GM12878 (cell line): ENCODE measurements around the gene RGS6. TPM values are rescaled to one million over a fixed set of nuclear protein-coding genes. Genes with fewer than 3 reads are reported as not detected.

Experiments used
- ATAC-seq: fragments of 200-7000 bp; cut with Tn5 transposase; 3 replicates; pipeline ENCODE4 v1.9.1; 2020; ENCODE audit warnings: mild to moderate bottlenecking, moderate library complexity
- BruUV-seq: library from RNA; stranded (reverse); fragments of 400-500 nt; replicated peaks from 2 replicates; lab custom pipeline; 2021; lab: Mats Ljungman, UMichigan
- CTCF ChIA-PET: fragments of 300-600 bp; sonication (Branson Sonifier 250); formaldehyde crosslinking; extraction: SDS; loops from one replicate; lab custom pipeline; 2021; ENCODE audit warnings: inconsistent platforms; lab: Yijun Ruan, JAX
- POLR2A ChIA-PET: fragments of 350-600 bp; formaldehyde crosslinking; extraction: SDS; loops from one replicate; lab custom pipeline; 2021; ENCODE audit warnings: inconsistent platforms; lab: Charles Lee
- RAD21 ChIA-PET: fragments of 300-600 bp; sonication (Branson Sonifier 250); formaldehyde crosslinking; loops from one replicate; lab custom pipeline; 2023; ENCODE audit warnings: antibody characterized with exemption; ENCODE audit not compliant: unreplicated experiment; lab: Charles Lee
- SMC1A ChIA-PET: fragments of 300-600 bp; sonication (Branson Sonifier 250); formaldehyde crosslinking; loops from one replicate; lab custom pipeline; 2023; ENCODE audit not compliant: unreplicated experiment, uncharacterized antibody; lab: Charles Lee
- DNase-seq: peaks from one replicate; pipeline ENCODE4 v3.0.0-alpha.2; 2011; ENCODE audit warnings: low read depth, low spot score
- FAIRE-seq: peaks from 3 replicates; lab custom pipeline; 2011; peaks lifted over from hg19 to GRCh38; lab: Jason Lieb, UNC
- H2AFZ ChIP-seq: 2 replicates; pipeline ENCODE4 v1.6.0; 2011; ENCODE audit warnings: low read depth, low read length, control low read depth; ENCODE audit not compliant: control insufficient read depth
- H3K27ac ChIP-seq: 2 replicates; pipeline ENCODE4 v1.5.1; 2011; ENCODE audit warnings: control low read depth; ENCODE audit not compliant: control insufficient read depth, insufficient read depth
- H3K27me3 ChIP-seq, 2 experiments: replicated peaks in 1 of 2; 2 replicates each; pipeline versions ENCODE4 v1.6.0 to v1.6.1; 2011; ENCODE audit warnings: low read length in 1 of 2; ENCODE audit not compliant: control insufficient read depth in 2 of 2, insufficient read depth in 2 of 2
- H3K36me3 ChIP-seq, 2 experiments: 2 replicates each; pipeline ENCODE4 v1.5.1; 2011; ENCODE audit warnings: low read length in 1 of 2; ENCODE audit not compliant: control insufficient read depth in 2 of 2, insufficient read depth in 2 of 2
- H3K4me1 ChIP-seq: 2 replicates; pipeline ENCODE4 v1.6.1; 2011; ENCODE audit warnings: mild to moderate bottlenecking, low read length, moderate library complexity, mixed read lengths; ENCODE audit not compliant: control insufficient read depth, insufficient read depth
- H3K4me2 ChIP-seq: 2 replicates; pipeline ENCODE4 v1.6.0; 2011; ENCODE audit warnings: control low read depth; ENCODE audit not compliant: control insufficient read depth, insufficient read depth
- H3K4me3 ChIP-seq: fragments of 200-600 bp; sonication (generic); 2 replicates; pipeline ENCODE4 v1.5.1; 2016
- H3K79me2 ChIP-seq: 2 replicates; pipeline ENCODE4 v1.6.0; 2011; ENCODE audit warnings: low read length; ENCODE audit not compliant: control insufficient read depth, insufficient read depth
- H3K9ac ChIP-seq: 2 replicates; pipeline ENCODE4 v1.8.0; 2011; ENCODE audit warnings: low read length, control low read depth, mixed read lengths; ENCODE audit not compliant: control insufficient read depth, insufficient read depth
- H3K9me3 ChIP-seq: replicated peaks from 3 replicates; pipeline ENCODE4 v1.5.1; 2011; ENCODE audit warnings: mild to moderate bottlenecking, low read length; ENCODE audit not compliant: control insufficient read depth, insufficient read depth
- H4K20me1 ChIP-seq: 2 replicates; pipeline ENCODE4 v1.6.0; 2011; ENCODE audit not compliant: control insufficient read depth, insufficient read depth
- BMI1 ChIP-seq: fragments of 450-650 bp; IDR thresholded peaks from 2 replicates; pipeline ENCODE4 v1.6.1; 2016; ENCODE audit warnings: mild to moderate bottlenecking, moderate library complexity, borderline replicate concordance
- EZH2 ChIP-seq: IDR thresholded peaks from 2 replicates; pipeline ENCODE4 v1.6.1; 2012; ENCODE audit warnings: low read depth, mild to moderate bottlenecking, control low read depth, inconsistent platforms, low read length, borderline replicate concordance; ENCODE audit not compliant: control insufficient read depth
- FOXM1 ChIP-seq: IDR thresholded peaks from 2 replicates; pipeline ENCODE4 v1.6.1; 2012; ENCODE audit warnings: low read depth, mild to moderate bottlenecking, inconsistent platforms, low read length, moderate library complexity
- HCFC1 ChIP-seq: fragments of 150-350 bp; IDR thresholded peaks from 2 replicates; pipeline ENCODE4 v1.6.1; 2014; ENCODE audit warnings: low read length
- KLF5 ChIP-seq: fragments of 450-650 bp; IDR thresholded peaks from 2 replicates; pipeline ENCODE4 v1.6.1; 2014; ENCODE audit warnings: mild to moderate bottlenecking; ENCODE audit not compliant: partially characterized antibody
- NR2F1 ChIP-seq: fragments of 450-650 bp; conservative IDR thresholded peaks from 2 replicates; pipeline ENCODE4 v1.6.1; 2017; ENCODE audit warnings: mild to moderate bottlenecking
- POLR2AphosphoS5 ChIP-seq: IDR thresholded peaks from 2 replicates; pipeline ENCODE4 v1.6.1; 2011; ENCODE audit warnings: mild to moderate bottlenecking, low read length, inconsistent platforms
- POU2F2 ChIP-seq: IDR thresholded peaks from 3 replicates; pipeline ENCODE4 v1.6.1; 2011; ENCODE audit warnings: low read depth, mild to moderate bottlenecking, low read length, borderline replicate concordance
- RAD51 ChIP-seq: fragments of 450-650 bp; IDR thresholded peaks from 2 replicates; pipeline ENCODE4 v1.6.1; 2016; ENCODE audit warnings: moderate library complexity, mild to moderate bottlenecking, inconsistent platforms
- SMAD1 ChIP-seq: fragments of 450-650 bp; IDR thresholded peaks from 2 replicates; pipeline ENCODE4 v1.6.1; 2018; ENCODE audit warnings: mild to moderate bottlenecking, low read depth; ENCODE audit not compliant: partially characterized antibody
- ZBED1 ChIP-seq: IDR thresholded peaks from 2 replicates; pipeline ENCODE4 v1.6.1; 2016; ENCODE audit warnings: borderline replicate concordance
- ZZZ3 ChIP-seq: IDR thresholded peaks from 2 replicates; pipeline ENCODE4 v1.6.1; 2011; ENCODE audit warnings: low read depth; ENCODE audit not compliant: control insufficient read depth, insufficient read length
- WGBS: methylation state at CpG from one replicate; pipeline ENCODE4 v1.1.6; 2016; ENCODE audit warnings: low lambda C conversion rate; ENCODE audit not compliant: insufficient replicate concordance, insufficient coverage; ENCODE audit errors: missing lambda C conversion rate; 5-methylcytosine and 5-hydroxymethylcytosine counted together
- in situ Hi-C: fragments of 300-500 bp; cut with MboI; formaldehyde crosslinking; loops from 9 replicates; pipeline ENCODE4 v1.14.3; 2018; ENCODE audit warnings: mixed read lengths
- intact Hi-C: fragments of 100-400 bp; cut with micrococcal nuclease; formaldehyde crosslinking; loops from one replicate; pipeline ENCODE4 v1.14.2; 2022; ENCODE audit not compliant: unreplicated experiment
- polyA plus RNA-seq, 11 experiments: library from polyadenylated mRNA; depleted of rRNA in 4 of 11; unstranded in 6 of 11; stranded (reverse) in 5 of 11; fragments of >200 nt; fragmentation: Nextera tagmentation in 4 of 11; fragmentation: Illumina TruSeq in 1 of 11; extraction: Ambion mirVana in 4 of 11; extraction: Trizol in 1 of 11; gene quantifications; 1 replicate in 1 of 11; 2 replicates in 10 of 11; pipeline versions ENCODE4 v1.2.1 to v1.2.3, GENCODE V29; 2011 to 2016; ENCODE audit warnings: inconsistent platforms in 2 of 11, missing spikeins in 2 of 11, low read depth in 1 of 11
- total RNA-seq, 4 experiments: library from RNA; depleted of rRNA in 3 of 4; stranded (reverse); fragments of >200 nt in 3 of 4; fragmentation: Illumina TruSeq in 1 of 4; extraction: Trizol in 1 of 4; gene quantifications; 2 replicates each; pipeline versions ENCODE4 v1.2.1 to v1.2.3, GENCODE V29; 2013 to 2021
- TF ChIP-seq, protein P1 (sequence below): IDR thresholded peaks from 2 replicates; pipeline ENCODE4 v1.6.1; 2011; ENCODE audit warnings: low read depth, mild to moderate bottlenecking, low read length, moderate library complexity, borderline replicate concordance; ENCODE audit errors: extremely low read depth
- TF ChIP-seq, protein P2 (sequence below): IDR thresholded peaks from 2 replicates; pipeline ENCODE4 v1.6.1; 2011; ENCODE audit warnings: borderline replicate concordance, low read depth, mild to moderate bottlenecking, moderate library complexity, low read length; ENCODE audit not compliant: insufficient read depth, poor library complexity, severe bottlenecking
- TF ChIP-seq, protein P3 (sequence below): fragments of 450-650 bp; IDR thresholded peaks from 2 replicates; pipeline ENCODE4 v1.6.1; 2018; ENCODE audit warnings: mild to moderate bottlenecking, low read depth, moderate library complexity; ENCODE audit not compliant: partially characterized antibody

The RGS6 gene
- total and polyA plus RNA-seq, 10 of the 15 experiments (the other 5 are each of a cell fraction or from before 2014, with no cell fraction given) = 3.9 to 18.1 (median 12.4) TPM

DNA sequence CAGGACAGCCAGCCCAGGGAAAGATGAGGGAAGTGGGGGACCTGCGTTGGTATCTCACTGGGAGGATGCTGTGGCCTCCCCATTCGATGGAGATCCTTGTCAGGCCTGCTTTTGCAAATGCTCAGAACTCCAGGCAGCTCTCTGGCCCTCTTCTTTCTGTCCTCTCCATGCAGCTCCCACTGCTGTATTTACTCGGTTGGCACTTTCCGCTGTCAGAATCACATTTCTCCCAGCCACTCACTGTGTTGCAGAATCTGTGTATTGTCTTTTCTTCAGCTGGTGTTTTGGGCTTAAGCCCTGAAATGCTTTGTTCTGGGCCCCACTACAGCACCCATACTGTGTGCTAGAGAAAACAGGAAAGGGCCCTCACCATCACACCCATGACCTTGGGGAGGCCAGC, 401.1 kb downstream of the RGS6 start:
- no peaks in the 10 kb centered on the region for H3K36me3 ChIP-seq
- intact Hi-C loops = no loop called here
- SMC1A ChIA-PET = interaction anchor here (1.0 to 1.5 kb wide), 2 partner anchors 11 to 21 kb away, joined by 4 read pairs; no protein-coding TSS in a partner anchor
- H3K27me3 ChIP-seq = no peaks in the 10 kb centered on the region
- no peak overlapping the region for H3K4me2 ChIP-seq
- CTCF ChIA-PET = no interaction called here
- H3K4me3 ChIP-seq = no peak overlapping the region
- WGBS = 25% methylated on average over 4 of the region's 4 CpGs
- DNase-seq = no peak
- ATAC-seq = no peak
- FAIRE-seq = no peak
- no peak overlapping the region for H3K9ac ChIP-seq
- H2AFZ ChIP-seq = no peak overlapping the region
- no peaks in the 10 kb centered on the region for H3K4me1 ChIP-seq
- TF ChIP-seq NR2F1 (no peak), KLF5 (no peak), RAD51 (no peak), POU2F2 (no peak), HCFC1 (no peak), EZH2 (no peak), POLR2AphosphoS5 (no peak), FOXM1 (no peak), ZZZ3 (no peak), BMI1 (no peak), SMAD1 (no peak), ZBED1 (no peak)
- TF ChIP-seq, protein P1, sequence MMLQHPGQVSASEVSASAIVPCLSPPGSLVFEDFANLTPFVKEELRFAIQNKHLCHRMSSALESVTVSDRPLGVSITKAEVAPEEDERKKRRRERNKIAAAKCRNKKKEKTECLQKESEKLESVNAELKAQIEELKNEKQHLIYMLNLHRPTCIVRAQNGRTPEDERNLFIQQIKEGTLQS = no peak
- TF ChIP-seq, protein P2, sequence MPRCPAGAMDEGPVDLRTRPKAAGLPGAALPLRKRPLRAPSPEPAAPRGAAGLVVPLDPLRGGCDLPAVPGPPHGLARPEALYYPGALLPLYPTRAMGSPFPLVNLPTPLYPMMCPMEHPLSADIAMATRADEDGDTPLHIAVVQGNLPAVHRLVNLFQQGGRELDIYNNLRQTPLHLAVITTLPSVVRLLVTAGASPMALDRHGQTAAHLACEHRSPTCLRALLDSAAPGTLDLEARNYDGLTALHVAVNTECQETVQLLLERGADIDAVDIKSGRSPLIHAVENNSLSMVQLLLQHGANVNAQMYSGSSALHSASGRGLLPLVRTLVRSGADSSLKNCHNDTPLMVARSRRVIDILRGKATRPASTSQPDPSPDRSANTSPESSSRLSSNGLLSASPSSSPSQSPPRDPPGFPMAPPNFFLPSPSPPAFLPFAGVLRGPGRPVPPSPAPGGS = no peak
- TF ChIP-seq, protein P3, sequence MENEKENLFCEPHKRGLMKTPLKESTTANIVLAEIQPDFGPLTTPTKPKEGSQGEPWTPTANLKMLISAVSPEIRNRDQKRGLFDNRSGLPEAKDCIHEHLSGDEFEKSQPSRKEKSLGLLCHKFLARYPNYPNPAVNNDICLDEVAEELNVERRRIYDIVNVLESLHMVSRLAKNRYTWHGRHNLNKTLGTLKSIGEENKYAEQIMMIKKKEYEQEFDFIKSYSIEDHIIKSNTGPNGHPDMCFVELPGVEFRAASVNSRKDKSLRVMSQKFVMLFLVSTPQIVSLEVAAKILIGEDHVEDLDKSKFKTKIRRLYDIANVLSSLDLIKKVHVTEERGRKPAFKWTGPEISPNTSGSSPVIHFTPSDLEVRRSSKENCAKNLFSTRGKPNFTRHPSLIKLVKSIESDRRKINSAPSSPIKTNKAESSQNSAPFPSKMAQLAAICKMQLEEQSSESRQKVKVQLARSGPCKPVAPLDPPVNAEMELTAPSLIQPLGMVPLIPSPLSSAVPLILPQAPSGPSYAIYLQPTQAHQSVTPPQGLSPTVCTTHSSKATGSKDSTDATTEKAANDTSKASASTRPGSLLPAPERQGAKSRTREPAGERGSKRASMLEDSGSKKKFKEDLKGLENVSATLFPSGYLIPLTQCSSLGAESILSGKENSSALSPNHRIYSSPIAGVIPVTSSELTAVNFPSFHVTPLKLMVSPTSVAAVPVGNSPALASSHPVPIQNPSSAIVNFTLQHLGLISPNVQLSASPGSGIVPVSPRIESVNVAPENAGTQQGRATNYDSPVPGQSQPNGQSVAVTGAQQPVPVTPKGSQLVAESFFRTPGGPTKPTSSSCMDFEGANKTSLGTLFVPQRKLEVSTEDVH = no peak
- no peaks in the 10 kb centered on the region for H3K79me2 ChIP-seq
- BruUV-seq = no TSS peak
- H4K20me1 ChIP-seq = no peaks in the 10 kb centered on the region
- no peaks in the 10 kb centered on the region; the same call in 2 of the 3 replicates for H3K9me3 ChIP-seq
- in situ Hi-C loops = no loop called here
- no peak overlapping the region for H3K27ac ChIP-seq
- RAD21 ChIA-PET = no interaction called here
- POLR2A ChIA-PET = no interaction called here
